Upper lobe of left lung (tissue), 4 donors: ENCODE results near the gene ZNF14.

Experiments
- EP300 ChIP-seq, 4 donors: sonication (generic); formaldehyde crosslinking; IDR thresholded peaks; one replicate each; pipeline ENCODE4 v1.5.1; 2017; ENCODE audit warnings: antibody characterized with exemption in 4 of 4, control low read depth in 2 of 4
- POLR2A ChIP-seq, 4 donors: fragments of 450-650 bp; IDR thresholded peaks; one replicate each; pipeline ENCODE4 v1.5.1; 2016 to 2017; ENCODE audit warnings: antibody characterized with exemption in 4 of 4, mild to moderate bottlenecking in 2 of 4
- POLR2AphosphoS5 ChIP-seq, 2 donors: sonication (generic); formaldehyde crosslinking; IDR thresholded peaks; one replicate each; pipeline ENCODE4 v1.5.1; 2017; ENCODE audit warnings: antibody characterized with exemption in 2 of 2
- TF ChIP-seq, protein P1 (sequence below), 6 experiments: fragments of 450-650 bp in 4 of 6; fragments of 200-600 bp in 2 of 6; sonication (generic) in 2 of 6; IDR thresholded peaks; one replicate each; pipeline ENCODE4 v1.5.1; 2016 to 2019; ENCODE audit warnings: antibody characterized with exemption in 6 of 6

DNA sequence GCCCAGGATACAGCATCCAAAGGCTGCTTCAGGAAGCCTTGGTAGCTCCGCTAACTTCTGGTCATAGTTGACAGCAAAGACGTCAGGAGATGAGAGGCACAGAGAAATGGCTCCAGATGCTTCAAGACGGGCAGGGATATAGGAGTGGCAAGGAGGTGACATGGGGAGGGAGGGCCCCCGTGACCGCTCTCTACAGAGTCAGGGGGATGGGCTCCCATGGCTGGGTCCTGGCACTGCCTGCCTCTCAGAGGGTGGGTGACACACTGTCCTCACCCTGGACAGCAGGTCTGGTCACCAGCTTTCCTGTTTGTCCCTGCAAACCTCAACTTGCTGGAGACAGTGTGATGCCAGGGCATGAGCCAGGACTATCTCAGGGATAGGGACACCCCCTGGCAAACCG lies 10.3 kb upstream of the ZNF14 start:
- TF ChIP-seq, protein P1, sequence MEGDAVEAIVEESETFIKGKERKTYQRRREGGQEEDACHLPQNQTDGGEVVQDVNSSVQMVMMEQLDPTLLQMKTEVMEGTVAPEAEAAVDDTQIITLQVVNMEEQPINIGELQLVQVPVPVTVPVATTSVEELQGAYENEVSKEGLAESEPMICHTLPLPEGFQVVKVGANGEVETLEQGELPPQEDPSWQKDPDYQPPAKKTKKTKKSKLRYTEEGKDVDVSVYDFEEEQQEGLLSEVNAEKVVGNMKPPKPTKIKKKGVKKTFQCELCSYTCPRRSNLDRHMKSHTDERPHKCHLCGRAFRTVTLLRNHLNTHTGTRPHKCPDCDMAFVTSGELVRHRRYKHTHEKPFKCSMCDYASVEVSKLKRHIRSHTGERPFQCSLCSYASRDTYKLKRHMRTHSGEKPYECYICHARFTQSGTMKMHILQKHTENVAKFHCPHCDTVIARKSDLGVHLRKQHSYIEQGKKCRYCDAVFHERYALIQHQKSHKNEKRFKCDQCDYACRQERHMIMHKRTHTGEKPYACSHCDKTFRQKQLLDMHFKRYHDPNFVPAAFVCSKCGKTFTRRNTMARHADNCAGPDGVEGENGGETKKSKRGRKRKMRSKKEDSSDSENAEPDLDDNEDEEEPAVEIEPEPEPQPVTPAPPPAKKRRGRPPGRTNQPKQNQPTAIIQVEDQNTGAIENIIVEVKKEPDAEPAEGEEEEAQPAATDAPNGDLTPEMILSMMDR (IDR thresholded peaks at IDR 0.05), result no peak
- TF ChIP-seq POLR2AphosphoS5 (IDR thresholded peaks at IDR 0.05) (no peak), POLR2A (IDR thresholded peaks at IDR 0.05) (no peak), EP300 (IDR thresholded peaks at IDR 0.05) (no peak)
